Panc1 (cell line): ENCODE measurements around the gene MAPK8IP3. TPM values are rescaled to one million over a fixed set of nuclear protein-coding genes. Genes with fewer than 3 reads are reported as not detected.

ENCODE experiments used
- ATAC-seq: fragments of 200-7000 bp; cut with Tn5 transposase; 2 replicates; pipeline ENCODE4 v1.9.1; 2020; ENCODE audit warnings: mild to moderate bottlenecking, moderate library complexity
- BruUV-seq: library from RNA; stranded (reverse); fragments of 400-500 nt; replicated peaks from 2 replicates; lab custom pipeline; 2021; lab: Mats Ljungman, UMichigan
- CTCF ChIA-PET: fragments of 300-600 bp; sonication (Branson Sonifier 250); formaldehyde crosslinking; loops from one replicate; lab custom pipeline; 2022; ENCODE audit warnings: antibody characterized with exemption; lab: Charles Lee
- POLR2A ChIA-PET: fragments of 300-600 bp; sonication (Branson Sonifier 250); formaldehyde crosslinking; loops from one replicate; lab custom pipeline; 2022; ENCODE audit warnings: antibody characterized with exemption; lab: Charles Lee
- DNase-seq: peaks from one replicate; pipeline ENCODE4 v3.0.0-alpha.2; 2010; ENCODE audit warnings: low read depth, low spot score
- H3K27ac ChIP-seq: 2 replicates; pipeline ENCODE4 v1.5.1; 2011; ENCODE audit warnings: mild to moderate bottlenecking, low read length, inconsistent platforms
- H3K27me3 ChIP-seq: fragments of 200-500 bp; sonication (Bioruptor generic); 2 replicates; pipeline ENCODE4 v1.6.0; 2014; ENCODE audit warnings: low read length, inconsistent platforms; ENCODE audit not compliant: control insufficient read depth, insufficient read depth
- H3K36me3 ChIP-seq: fragments of 200-500 bp; sonication (Bioruptor generic); 2 replicates; pipeline ENCODE4 v1.5.1; 2014; ENCODE audit warnings: inconsistent platforms, mild to moderate bottlenecking, low read length, moderate library complexity; ENCODE audit not compliant: control insufficient read depth, insufficient read depth
- H3K4me1 ChIP-seq: 2 replicates; pipeline ENCODE4 v1.5.1; 2011; ENCODE audit warnings: inconsistent platforms, mild to moderate bottlenecking, low read length, moderate library complexity; ENCODE audit not compliant: control insufficient read depth, insufficient read depth
- H3K4me3 ChIP-seq, 2 experiments: 2 replicates each; pipeline ENCODE4 v1.5.1; 2011 to 2012; ENCODE audit warnings: low read depth in 2 of 2, low read length in 2 of 2, mild to moderate bottlenecking in 2 of 2, inconsistent platforms in 1 of 2, moderate library complexity in 1 of 2
- H3K9me3 ChIP-seq: fragments of 200-500 bp; sonication (Bioruptor generic); 2 replicates; pipeline ENCODE4 v1.5.1; 2014; ENCODE audit warnings: low read depth, mild to moderate bottlenecking, inconsistent platforms, low read length, moderate library complexity; ENCODE audit not compliant: control insufficient read depth, insufficient read depth
- POLR2AphosphoS5 ChIP-seq: IDR thresholded peaks from 2 replicates; pipeline ENCODE4 v1.6.1; 2012; ENCODE audit warnings: mild to moderate bottlenecking, low read depth, low read length, moderate library complexity
- REST ChIP-seq, 2 experiments: IDR thresholded peaks; 2 replicates each; pipeline ENCODE4 v1.6.1; 2011 to 2012; ENCODE audit warnings: low read depth in 2 of 2, control low read depth in 1 of 2, low read length in 1 of 2, mild to moderate bottlenecking in 1 of 2, moderate library complexity in 1 of 2; ENCODE audit not compliant: insufficient read depth in 1 of 2
- SIN3A ChIP-seq: IDR thresholded peaks from 2 replicates; pipeline ENCODE4 v1.6.1; 2012; ENCODE audit warnings: low read depth, mild to moderate bottlenecking, low read length, moderate library complexity, borderline replicate concordance; ENCODE audit not compliant: insufficient read depth
- TCF7L2 ChIP-seq: IDR thresholded peaks from 2 replicates; pipeline ENCODE4 v1.6.1; 2011; ENCODE audit warnings: mild to moderate bottlenecking, low read depth, low read length, inconsistent platforms
- in situ Hi-C: cut with HindIII; loops from 2 replicates; pipeline ENCODE4 v1.10.0; 2016; ENCODE audit warnings: low sequenced_read_pairs, low pct_unique_long_range_greater_than_20kb
- intact Hi-C: fragments of 100-400 bp; cut with micrococcal nuclease; formaldehyde crosslinking; loops from one replicate; pipeline ENCODE4 v1.10.0; 2022; ENCODE audit not compliant: unreplicated experiment
- total RNA-seq: library from RNA; stranded (reverse); gene quantifications from one replicate; pipeline ENCODE4 v1.2.1, GENCODE V29; 2021; ENCODE audit not compliant: unreplicated experiment
- TF ChIP-seq, protein P1 (sequence below): fragments of 450-650 bp; IDR thresholded peaks from 2 replicates; pipeline ENCODE4 v1.5.1; 2017; ENCODE audit warnings: mild to moderate bottlenecking

MAPK8IP3 gene
- total RNA-seq, 1 experiment from 2014 or later = 108 TPM

DNA sequence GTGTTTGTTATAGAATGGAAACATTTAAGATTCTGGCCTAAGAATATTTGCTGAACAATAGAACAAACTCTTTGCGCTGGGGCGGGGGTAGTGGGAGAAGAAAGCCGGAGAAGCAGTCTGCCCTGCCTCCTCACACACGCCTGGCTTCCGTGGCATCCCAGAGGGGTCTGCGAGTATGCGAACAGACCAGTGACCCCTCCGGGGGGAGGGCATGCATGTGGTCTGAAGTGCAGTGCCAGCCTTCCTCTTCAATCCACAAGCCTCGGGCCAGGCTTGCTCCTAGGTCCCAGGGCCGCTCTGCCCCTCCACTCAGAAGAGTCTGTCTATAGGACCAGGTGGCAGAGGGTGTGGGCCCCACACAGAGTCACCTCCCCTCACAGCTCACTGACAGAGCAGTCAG is 101.6 kb downstream of the MAPK8IP3 start:
- TF ChIP-seq, protein P1, sequence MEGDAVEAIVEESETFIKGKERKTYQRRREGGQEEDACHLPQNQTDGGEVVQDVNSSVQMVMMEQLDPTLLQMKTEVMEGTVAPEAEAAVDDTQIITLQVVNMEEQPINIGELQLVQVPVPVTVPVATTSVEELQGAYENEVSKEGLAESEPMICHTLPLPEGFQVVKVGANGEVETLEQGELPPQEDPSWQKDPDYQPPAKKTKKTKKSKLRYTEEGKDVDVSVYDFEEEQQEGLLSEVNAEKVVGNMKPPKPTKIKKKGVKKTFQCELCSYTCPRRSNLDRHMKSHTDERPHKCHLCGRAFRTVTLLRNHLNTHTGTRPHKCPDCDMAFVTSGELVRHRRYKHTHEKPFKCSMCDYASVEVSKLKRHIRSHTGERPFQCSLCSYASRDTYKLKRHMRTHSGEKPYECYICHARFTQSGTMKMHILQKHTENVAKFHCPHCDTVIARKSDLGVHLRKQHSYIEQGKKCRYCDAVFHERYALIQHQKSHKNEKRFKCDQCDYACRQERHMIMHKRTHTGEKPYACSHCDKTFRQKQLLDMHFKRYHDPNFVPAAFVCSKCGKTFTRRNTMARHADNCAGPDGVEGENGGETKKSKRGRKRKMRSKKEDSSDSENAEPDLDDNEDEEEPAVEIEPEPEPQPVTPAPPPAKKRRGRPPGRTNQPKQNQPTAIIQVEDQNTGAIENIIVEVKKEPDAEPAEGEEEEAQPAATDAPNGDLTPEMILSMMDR = no peak
- TF ChIP-seq TCF7L2 (no peak), POLR2AphosphoS5 (no peak), SIN3A (no peak), REST (IDR thresholded peaks at IDR 0.05; ENCODE audit: insufficient read depth in 1 of 2, low read depth in 2 of 2, low read length in 1 of 2) (no peak)
- in situ Hi-C loops (no loop called here), intact Hi-C loops (no loop called here)
- DNase-seq = no peak
- no peaks in the 10 kb centered on the region for H3K27me3 ChIP-seq
- no peak overlapping the region for H3K27ac ChIP-seq
- BruUV-seq = no TSS peak
- H3K9me3 ChIP-seq = no peaks in the 10 kb centered on the region
- no peak overlapping the region for H3K4me3 ChIP-seq
- POLR2A ChIA-PET = interaction anchor here (0.7 kb wide), 1 partner anchor 517 kb away, joined by 3 read pairs; no protein-coding TSS in a partner anchor
- no peaks in the 10 kb centered on the region for H3K36me3 ChIP-seq
- CTCF ChIA-PET = no interaction called here
- no peak for ATAC-seq
- H3K4me1 ChIP-seq = peaks cover 3% of the 10 kb centered on the region; the same call in 1 of the 2 replicates

DNA sequence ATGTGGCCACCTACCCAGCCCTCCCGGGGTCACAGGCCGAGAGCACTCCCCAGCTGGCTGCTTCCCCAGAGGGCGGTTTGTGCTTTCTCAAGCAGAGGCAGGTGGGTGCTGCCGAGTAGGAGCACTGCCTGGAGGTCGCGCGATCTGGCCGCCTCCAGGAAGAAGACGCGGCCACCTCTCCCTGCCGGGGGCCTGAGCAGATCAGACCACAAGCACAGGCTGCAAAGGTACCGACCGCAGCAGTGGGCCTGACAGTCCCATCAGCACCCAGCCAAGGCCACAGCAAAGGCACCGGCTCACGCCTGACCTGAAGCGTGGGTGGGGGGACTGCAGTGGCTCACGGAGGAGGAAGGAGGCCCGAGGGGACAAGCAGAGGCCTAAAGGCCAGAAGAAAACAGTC is 102.7 kb downstream of the MAPK8IP3 start:
- H3K4me1 ChIP-seq = peaks cover 5% of the 10 kb centered on the region; the same call in 1 of the 2 replicates
- intact Hi-C loops (no loop called here), in situ Hi-C loops (no loop called here)
- no peaks in the 10 kb centered on the region for H3K9me3 ChIP-seq
- TF ChIP-seq, protein P1 = no peak
- TF ChIP-seq SIN3A (no peak), TCF7L2 (no peak), POLR2AphosphoS5 (no peak), REST (IDR thresholded peaks at IDR 0.05; ENCODE audit: insufficient read depth in 1 of 2, low read depth in 2 of 2, low read length in 1 of 2) (no peak)
- ChIA-PET POLR2A (no interaction called here), CTCF (no interaction called here)
- H3K4me3 ChIP-seq = no peak overlapping the region
- no peak for ATAC-seq
- no peaks in the 10 kb centered on the region for H3K36me3 ChIP-seq
- DNase-seq = no peak
- no peak overlapping the region for H3K27ac ChIP-seq
- no peaks in the 10 kb centered on the region for H3K27me3 ChIP-seq
- BruUV-seq = no TSS peak
